ENCODE data around the gene WDR7.
A peak's percentile ranks its signal among the peaks of the same experiment; 100 is the strongest.

Gene WDR7

GRCh38 chr18:56747032-56747658 is 96.0 kb downstream of the WDR7 start:
- Histone ChIP-seq H3K9me3 (ENCODE audit: insufficient read depth, low read length) (no peaks in the 10 kb centered on the region), H4K20me1 (ENCODE audit: insufficient read depth, low read length) (no peaks in the 10 kb centered on the region), H2AFZ (ENCODE audit: low read depth, low read length) (no peak overlapping the region), H3K4me3 (ENCODE audit: low read length) (no peak overlapping the region), H3K79me2 (ENCODE audit: low read length) (no peaks in the 10 kb centered on the region), H3K9ac (ENCODE audit: low read length) (no peak overlapping the region), H3K4me2 (ENCODE audit: low read length) (peak overlapping the region; percentile 1; the same call in 1 of the 2 replicates), H3K4me1 (ENCODE audit: low read length) (peaks cover 17% of the 10 kb centered on the region), H3K36me3 (replicated peaks; ENCODE audit: low read depth, low read length) (no peaks in the 10 kb centered on the region), H3K27me3 (ENCODE audit: low read depth, low read length) (no peaks in the 10 kb centered on the region), H3K27ac (ENCODE audit: low read length) (no peak overlapping the region)
- no peak for TF ChIP-seq CTCF (IDR thresholded peaks at IDR 0.05; ENCODE audit: low read depth, low read length)
- no peak for TF ChIP-seq EZH2phosphoT487 (IDR thresholded peaks at IDR 0.05; ENCODE audit: low read depth)

GRCh38 chr18:56747857-56748256 is 96.7 kb downstream of the WDR7 start:
- no peaks in the 10 kb centered on the region for H3K79me2 ChIP-seq (ENCODE audit: low read length)
- H3K27ac ChIP-seq (ENCODE audit: low read length) = no peak overlapping the region
- no peak overlapping the region for H2AFZ ChIP-seq (ENCODE audit: low read depth, low read length)
- no peak overlapping the region for H3K4me2 ChIP-seq (ENCODE audit: low read length)
- no peaks in the 10 kb centered on the region for H4K20me1 ChIP-seq (ENCODE audit: insufficient read depth, low read length)
- no peak overlapping the region for H3K4me3 ChIP-seq (ENCODE audit: low read length)
- no peak overlapping the region for H3K9ac ChIP-seq (ENCODE audit: low read length)
- no peaks in the 10 kb centered on the region for H3K9me3 ChIP-seq (ENCODE audit: insufficient read depth, low read length)
- peaks cover 17% of the 10 kb centered on the region for H3K4me1 ChIP-seq (ENCODE audit: low read length)
- TF ChIP-seq EZH2phosphoT487 (IDR thresholded peaks at IDR 0.05; ENCODE audit: low read depth) = no peak
- no peak for TF ChIP-seq CTCF (IDR thresholded peaks at IDR 0.05; ENCODE audit: low read depth, low read length)
- H3K36me3 ChIP-seq (replicated peaks; ENCODE audit: low read depth, low read length) = no peaks in the 10 kb centered on the region
- no peaks in the 10 kb centered on the region for H3K27me3 ChIP-seq (ENCODE audit: low read depth, low read length)

- Histone ChIP-seq H2AFZ (ENCODE audit: low read depth, low read length) (no peak overlapping the region), H4K20me1 (ENCODE audit: insufficient read depth, low read length) (no peaks in the 10 kb centered on the region), H3K79me2 (ENCODE audit: low read length) (no peaks in the 10 kb centered on the region), H3K4me3 (ENCODE audit: low read length) (no peak overlapping the region), H3K4me2 (ENCODE audit: low read length) (no peak overlapping the region), H3K36me3 (replicated peaks; ENCODE audit: low read depth, low read length) (no peaks in the 10 kb centered on the region), H3K4me1 (ENCODE audit: low read length) (peaks cover 17% of the 10 kb centered on the region), H3K9me3 (ENCODE audit: insufficient read depth, low read length) (no peaks in the 10 kb centered on the region), H3K27me3 (ENCODE audit: low read depth, low read length) (no peaks in the 10 kb centered on the region), H3K27ac (ENCODE audit: low read length) (no peak overlapping the region), H3K9ac (ENCODE audit: low read length) (no peak overlapping the region)
- TF ChIP-seq EZH2phosphoT487 (IDR thresholded peaks at IDR 0.05; ENCODE audit: low read depth) (no peak), CTCF (IDR thresholded peaks at IDR 0.05; ENCODE audit: low read depth, low read length) (peak; percentile 95)
These were observed 97.6 kb downstream of the WDR7 start for GRCh38 chr18:56748698-56749268.

- Histone ChIP-seq H3K4me1 (ENCODE audit: low read length) (no peaks in the 10 kb centered on the region), H3K9me3 (ENCODE audit: insufficient read depth, low read length) (no peaks in the 10 kb centered on the region), H2AFZ (ENCODE audit: low read depth, low read length) (no peak overlapping the region), H3K79me2 (ENCODE audit: low read length) (no peaks in the 10 kb centered on the region), H3K36me3 (replicated peaks; ENCODE audit: low read depth, low read length) (peaks cover 3% of the 10 kb centered on the region), H3K9ac (ENCODE audit: low read length) (no peak overlapping the region), H3K27me3 (ENCODE audit: low read depth, low read length) (no peaks in the 10 kb centered on the region), H3K4me2 (ENCODE audit: low read length) (no peak overlapping the region), H4K20me1 (ENCODE audit: insufficient read depth, low read length) (no peaks in the 10 kb centered on the region), H3K4me3 (ENCODE audit: low read length) (no peak overlapping the region), H3K27ac (ENCODE audit: low read length) (no peak overlapping the region)
- TF ChIP-seq CTCF (IDR thresholded peaks at IDR 0.05; ENCODE audit: low read depth, low read length) (no peak), EZH2phosphoT487 (IDR thresholded peaks at IDR 0.05; ENCODE audit: low read depth) (no peak)
These were observed 105.8 kb downstream of the WDR7 start for GRCh38 chr18:56756966-56757365.

Measured in OCI-LY3 (cell line).